Myocyte (in vitro differentiated cells): ENCODE measurements around the gene METAP1D. TPM values are rescaled to one million over a fixed set of nuclear protein-coding genes. Genes with fewer than 3 reads are reported as not detected.
"Not testable (repeated sequence)": the region's sequence is repeated elsewhere in the genome, so short reads cannot be mapped to it uniquely, and the experiment has no call there.

Experiments used
- DNase-seq: peaks from one replicate; pipeline ENCODE4 v3.0.0-alpha.2; 2012; ENCODE audit warnings: low read depth
- polyA plus RNA-seq: library from polyadenylated mRNA; unstranded; fragments of >200 nt; gene quantifications from one replicate; pipeline ENCODE4 v1.2.1, GENCODE V29; 2012; ENCODE audit warnings: missing spikeins
- total RNA-seq: library from RNA; depleted of rRNA; stranded (reverse); fragments of >200 nt; gene quantifications from 2 replicates; pipeline ENCODE4 v1.2.3, GENCODE V29; 2014

METAP1D gene
- total RNA-seq, result 11.0 and 13.0 TPM in 2 replicates
- 7.6 TPM for polyA plus RNA-seq

GRCh38 chr2:171999604-172000469 is at the start of gene METAP1D:
Gene METAP1D, plus strand, starts transcription at chr2:171999953. Its CDS starts 17 bp downstream, at chr2:171999970.
- peak; percentile 94 for DNase-seq

GRCh38 chr2:171952276-171952675 is 47.5 kb upstream of the METAP1D start:
- no peak for DNase-seq

- no peak for DNase-seq
Observed at GRCh38 chr2:171952748-171953147, 47.0 kb upstream of the METAP1D start.

- no peak for DNase-seq
Observed at GRCh38 chr2:171956135-171956825, 43.5 kb upstream of the METAP1D start.

- peak; percentile 56 for DNase-seq
Observed at GRCh38 chr2:171957061-171957460, 42.7 kb upstream of the METAP1D start.

GRCh38 chr2:171958475-171958874 is 41.3 kb upstream of the METAP1D start:
- peak; percentile 69 for DNase-seq

- DNase-seq, result no peak
Observed at GRCh38 chr2:171959998-171960397, 39.8 kb upstream of the METAP1D start.

- no peak for DNase-seq
Observed at GRCh38 chr2:171960570-171960969, 39.2 kb upstream of the METAP1D start.

- no peak for DNase-seq
Observed at GRCh38 chr2:171963198-171963597, 36.6 kb upstream of the METAP1D start.

GRCh38 chr2:171964308-171964707 is 35.4 kb upstream of the METAP1D start:
- DNase-seq, result no peak

GRCh38 chr2:171965238-171965637 is 34.5 kb upstream of the METAP1D start:
- no peak for DNase-seq

- no peak for DNase-seq
Observed at GRCh38 chr2:171965661-171966060, 34.1 kb upstream of the METAP1D start.

GRCh38 chr2:171966235-171966634 is 33.5 kb upstream of the METAP1D start:
- no peak for DNase-seq

- no peak for DNase-seq
Observed at GRCh38 chr2:171966688-171967087, 33.1 kb upstream of the METAP1D start.

GRCh38 chr2:171968509-171968908 is 31.2 kb upstream of the METAP1D start:
- no peak for DNase-seq

GRCh38 chr2:171972329-171972982 is 27.3 kb upstream of the METAP1D start:
- no peak for DNase-seq

GRCh38 chr2:171979103-171979502 is 20.6 kb upstream of the METAP1D start:
- no peak for DNase-seq

- DNase-seq, result not testable (repeated sequence)
Observed at GRCh38 chr2:171983924-171984323, 15.8 kb upstream of the METAP1D start.

GRCh38 chr2:171985076-171985475 is 14.7 kb upstream of the METAP1D start:
- peak; percentile 7 for DNase-seq

- DNase-seq, result no peak
Observed at GRCh38 chr2:171986778-171987177, 13.0 kb upstream of the METAP1D start.

- DNase-seq, result no peak
Observed at GRCh38 chr2:171991027-171991426, 8.7 kb upstream of the METAP1D start.

- DNase-seq, result no peak
Observed at GRCh38 chr2:171995586-171995985, 4.2 kb upstream of the METAP1D start.
